Mammary epithelial cell (primary cell): Measurements from ENCODE around the gene BTG3.

Experiments used
- CTCF ChIP-seq, 2 donors: IDR thresholded peaks in 1 of 2; conservative IDR thresholded peaks in 1 of 2; 2 replicates each; pipeline ENCODE4 v1.5.1; 2011 to 2012; ENCODE audit warnings: inconsistent platforms in 2 of 2, low read length in 2 of 2, mild to moderate bottlenecking in 2 of 2, control low read depth in 1 of 2, low read depth in 1 of 2; ENCODE audit not compliant: insufficient read depth in 1 of 2; ENCODE audit errors: extremely low read depth in 1 of 2
- EZH2 ChIP-seq: IDR thresholded peaks from 2 replicates; pipeline ENCODE4 v1.6.1; 2012; ENCODE audit warnings: low read length, inconsistent platforms, borderline replicate concordance

- TF ChIP-seq EZH2 (no peak), CTCF (conservative IDR thresholded peaks at IDR 0.05 in 1 of 2, IDR thresholded peaks at IDR 0.05 in 1 of 2; ENCODE audit: extremely low read depth in 1 of 2, insufficient read depth in 1 of 2, low read depth in 1 of 2, low read length in 2 of 2) (no peak)
These were observed 48.2 kb upstream of the BTG3 start for GRCh38 chr21:17660862-17661261.
